Endothelial cell of umbilical vein (primary cell): Measurements from ENCODE around the gene CLCN3.

Experiments
- JUN ChIP-seq: IDR thresholded peaks from 2 replicates; pipeline ENCODE4 v1.6.1; 2011; ENCODE audit warnings: borderline replicate concordance, low read depth; ENCODE audit not compliant: insufficient read length, insufficient read depth
- TF ChIP-seq, protein P1 (sequence below): IDR thresholded peaks from 2 replicates; pipeline ENCODE4 v1.6.1; 2011; ENCODE audit not compliant: insufficient read depth, insufficient read length
- TF ChIP-seq, protein P2 (sequence below), 2 donors: IDR thresholded peaks; 1 replicate in 1 of 2; 2 replicates in 1 of 2; pipeline ENCODE4 v1.5.1; 2011; ENCODE audit warnings: low read length in 2 of 2, mild to moderate bottlenecking in 2 of 2, moderate library complexity in 2 of 2, control low read depth in 1 of 2, inconsistent platforms in 1 of 2, low read depth in 1 of 2; ENCODE audit not compliant: insufficient read depth in 1 of 2; ENCODE audit errors: extremely low read depth in 1 of 2

DNA sequence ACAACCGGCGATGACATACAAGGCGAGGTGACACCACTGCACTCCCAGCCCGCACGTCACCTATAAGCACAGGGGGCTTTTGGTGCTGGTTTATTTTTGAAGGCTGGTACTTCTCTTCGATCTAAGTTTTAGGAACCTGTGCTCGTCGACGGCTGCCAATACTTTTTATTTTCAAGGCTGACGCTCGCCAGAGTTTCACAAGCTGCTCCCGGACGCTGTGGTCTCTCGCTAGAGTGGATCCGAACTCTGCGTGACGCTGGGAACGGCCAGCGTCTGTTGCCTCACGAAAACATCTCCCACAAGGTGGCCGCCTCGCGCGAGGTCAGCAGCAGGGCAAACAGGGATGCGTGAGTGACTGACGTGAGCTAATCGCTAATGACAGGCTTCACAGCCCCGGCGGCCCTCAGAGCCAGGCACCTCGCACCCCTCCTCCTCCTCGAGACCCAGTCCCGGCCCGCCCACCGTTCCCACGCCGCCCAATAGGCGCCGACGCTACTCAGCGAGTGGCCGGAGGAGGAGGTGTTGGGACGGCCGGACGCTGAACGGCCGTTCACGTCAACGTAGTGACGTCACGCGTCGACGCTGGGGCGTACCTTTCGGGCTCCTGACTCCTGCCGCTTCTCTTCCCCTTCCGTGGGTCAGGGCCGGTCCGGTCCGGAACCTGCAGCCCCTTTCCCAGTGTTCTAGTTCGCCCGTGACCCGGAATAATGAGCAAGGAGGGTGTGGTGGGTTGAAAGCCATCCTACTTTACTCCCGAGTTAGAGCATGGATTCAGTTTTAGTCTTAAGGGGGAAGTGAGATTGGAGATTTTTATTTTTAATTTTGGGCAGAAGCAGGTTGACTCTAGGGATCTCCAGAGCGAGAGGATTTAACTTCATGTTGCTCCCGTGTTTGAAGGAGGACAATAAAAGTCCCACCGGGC, at the start of gene CLCN3:
- TF ChIP-seq, protein P1, sequence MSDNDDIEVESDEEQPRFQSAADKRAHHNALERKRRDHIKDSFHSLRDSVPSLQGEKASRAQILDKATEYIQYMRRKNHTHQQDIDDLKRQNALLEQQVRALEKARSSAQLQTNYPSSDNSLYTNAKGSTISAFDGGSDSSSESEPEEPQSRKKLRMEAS: no peak
- TF ChIP-seq, protein P2, sequence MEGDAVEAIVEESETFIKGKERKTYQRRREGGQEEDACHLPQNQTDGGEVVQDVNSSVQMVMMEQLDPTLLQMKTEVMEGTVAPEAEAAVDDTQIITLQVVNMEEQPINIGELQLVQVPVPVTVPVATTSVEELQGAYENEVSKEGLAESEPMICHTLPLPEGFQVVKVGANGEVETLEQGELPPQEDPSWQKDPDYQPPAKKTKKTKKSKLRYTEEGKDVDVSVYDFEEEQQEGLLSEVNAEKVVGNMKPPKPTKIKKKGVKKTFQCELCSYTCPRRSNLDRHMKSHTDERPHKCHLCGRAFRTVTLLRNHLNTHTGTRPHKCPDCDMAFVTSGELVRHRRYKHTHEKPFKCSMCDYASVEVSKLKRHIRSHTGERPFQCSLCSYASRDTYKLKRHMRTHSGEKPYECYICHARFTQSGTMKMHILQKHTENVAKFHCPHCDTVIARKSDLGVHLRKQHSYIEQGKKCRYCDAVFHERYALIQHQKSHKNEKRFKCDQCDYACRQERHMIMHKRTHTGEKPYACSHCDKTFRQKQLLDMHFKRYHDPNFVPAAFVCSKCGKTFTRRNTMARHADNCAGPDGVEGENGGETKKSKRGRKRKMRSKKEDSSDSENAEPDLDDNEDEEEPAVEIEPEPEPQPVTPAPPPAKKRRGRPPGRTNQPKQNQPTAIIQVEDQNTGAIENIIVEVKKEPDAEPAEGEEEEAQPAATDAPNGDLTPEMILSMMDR (IDR thresholded peaks at IDR 0.05; ENCODE audit: extremely low read depth in 1 of 2, insufficient read depth in 1 of 2, low read depth in 1 of 2, low read length in 2 of 2): peak in 1 of 2 donors; percentile 14
- peak; percentile 33 for TF ChIP-seq JUN
